Measurements from ENCODE around the gene SPTBN1. TPM values are rescaled to one million over a fixed set of nuclear protein-coding genes. Genes with fewer than 3 reads are reported as not detected.
A peak's percentile ranks its signal among the peaks of the same experiment; 100 is the strongest.

Gene SPTBN1
- total and polyA plus RNA-seq, 2 experiments from 2014 or later = 122 to 341 TPM

DNA sequence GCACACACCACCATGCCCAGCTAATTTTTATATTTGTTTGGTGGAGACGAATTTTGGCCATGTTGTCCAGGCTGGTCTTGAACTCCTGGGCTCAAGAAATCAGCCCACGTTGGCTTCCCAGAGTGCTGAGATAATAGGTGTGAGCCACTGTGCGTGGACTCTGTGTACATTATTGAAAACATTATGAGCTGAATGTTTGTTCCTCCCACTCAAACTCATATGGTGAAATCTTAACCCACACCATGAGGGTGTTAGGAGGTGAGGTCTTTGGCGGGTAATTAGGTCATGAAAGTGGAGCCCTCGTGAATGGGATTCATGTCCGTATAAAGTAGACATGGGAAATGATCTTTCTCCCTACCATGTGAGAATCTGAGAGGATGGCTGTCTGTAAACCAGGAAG is 83.6 kb downstream of the SPTBN1 start:
- no peak overlapping the region for H3K4me2 ChIP-seq
- H3K4me1 ChIP-seq (ENCODE audit: insufficient read depth) = peaks cover 13% of the 10 kb centered on the region
- no peaks in the 10 kb centered on the region for H3K36me3 ChIP-seq (replicated peaks; ENCODE audit: insufficient read depth, low read depth)
- H3K79me2 ChIP-seq = peaks cover 72% of the 10 kb centered on the region
- peak overlapping the region; percentile 31 for H3K27ac ChIP-seq
- H4K20me1 ChIP-seq (ENCODE audit: insufficient read depth, poor library complexity, severe bottlenecking) = no peaks in the 10 kb centered on the region
- H3K9me2 ChIP-seq (replicated peaks; ENCODE audit: insufficient read depth) = no peaks in the 10 kb centered on the region
- H3K27me3 ChIP-seq = no peaks in the 10 kb centered on the region
- TF ChIP-seq CTCF (IDR thresholded peaks at IDR 0.05; ENCODE audit: poor library complexity) (no peak), EZH2phosphoT487 (IDR thresholded peaks at IDR 0.05; ENCODE audit: low read depth, severe bottlenecking, unreplicated experiment) (no peak)
- DNase-seq (ENCODE audit: low spot score) = no peak
- H3K4me3 ChIP-seq = no peak overlapping the region
- H2AFZ ChIP-seq = no peak overlapping the region
- WGBS (ENCODE audit: low lambda C conversion rate, missing lambda C conversion rate) = 89% methylated on average over 6 of the region's 6 CpGs
- no peaks in the 10 kb centered on the region for H3K9me3 ChIP-seq (ENCODE audit: low read depth)

DNA sequence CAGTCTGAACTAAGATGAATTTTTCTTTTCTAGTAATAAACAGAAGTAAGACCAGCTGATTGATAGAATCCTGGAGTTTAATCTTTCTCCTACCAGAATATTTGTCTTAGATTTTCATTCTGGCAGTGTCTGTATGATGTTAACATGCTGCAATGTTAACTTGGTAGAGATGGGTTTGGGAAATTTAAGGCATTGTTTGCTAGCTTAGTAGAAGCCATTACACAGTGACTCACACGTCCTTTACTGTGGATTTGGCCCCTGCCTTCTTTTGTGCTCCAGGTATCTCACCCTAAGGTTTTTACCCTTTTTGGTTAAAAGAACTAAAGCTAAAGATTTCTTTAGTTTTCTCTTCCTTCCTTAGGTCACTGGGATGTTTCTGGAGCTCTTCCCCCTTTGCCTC is 84.1 kb downstream of the SPTBN1 start:
- Histone ChIP-seq H3K79me2 (peaks cover 72% of the 10 kb centered on the region), H3K27me3 (no peaks in the 10 kb centered on the region), H3K4me3 (no peak overlapping the region), H2AFZ (no peak overlapping the region), H3K9me2 (replicated peaks; ENCODE audit: insufficient read depth) (no peaks in the 10 kb centered on the region), H3K4me1 (ENCODE audit: insufficient read depth) (peaks cover 13% of the 10 kb centered on the region), H4K20me1 (ENCODE audit: insufficient read depth, poor library complexity, severe bottlenecking) (no peaks in the 10 kb centered on the region), H3K36me3 (replicated peaks; ENCODE audit: insufficient read depth, low read depth) (no peaks in the 10 kb centered on the region), H3K4me2 (no peak overlapping the region), H3K9me3 (ENCODE audit: low read depth) (no peaks in the 10 kb centered on the region), H3K27ac (peak overlapping the region; percentile 31)
- 66% methylated on average over 1 of the region's 1 CpG for WGBS (ENCODE audit: low lambda C conversion rate, missing lambda C conversion rate)
- no peak for DNase-seq (ENCODE audit: low spot score)
- no peak for TF ChIP-seq CTCF (IDR thresholded peaks at IDR 0.05; ENCODE audit: poor library complexity)
- no peak for TF ChIP-seq EZH2 (IDR thresholded peaks at IDR 0.05; ENCODE audit: borderline replicate concordance)
- no peak for TF ChIP-seq EZH2phosphoT487 (IDR thresholded peaks at IDR 0.05; ENCODE audit: low read depth, severe bottlenecking, unreplicated experiment)

GRCh38 chr2:54541995-54542394 is 85.9 kb downstream of the SPTBN1 start:
- no peak for DNase-seq (ENCODE audit: low spot score)
- peaks cover 73% of the 10 kb centered on the region for H3K79me2 ChIP-seq
- H3K27me3 ChIP-seq = no peaks in the 10 kb centered on the region
- H3K27ac ChIP-seq = no peak overlapping the region
- peaks cover 27% of the 10 kb centered on the region for H3K4me1 ChIP-seq (ENCODE audit: insufficient read depth)
- 92% methylated on average over 4 of the region's 4 CpGs for WGBS (ENCODE audit: low lambda C conversion rate, missing lambda C conversion rate)
- H3K36me3 ChIP-seq (replicated peaks; ENCODE audit: insufficient read depth, low read depth) = no peaks in the 10 kb centered on the region
- no peaks in the 10 kb centered on the region for H3K9me2 ChIP-seq (replicated peaks; ENCODE audit: insufficient read depth)
- no peak overlapping the region for H2AFZ ChIP-seq
- no peak overlapping the region for H3K4me3 ChIP-seq
- no peaks in the 10 kb centered on the region for H4K20me1 ChIP-seq (ENCODE audit: insufficient read depth, poor library complexity, severe bottlenecking)
- no peaks in the 10 kb centered on the region for H3K9me3 ChIP-seq (ENCODE audit: low read depth)
- TF ChIP-seq EZH2phosphoT487 (IDR thresholded peaks at IDR 0.05; ENCODE audit: low read depth, severe bottlenecking, unreplicated experiment) (no peak), EZH2 (IDR thresholded peaks at IDR 0.05; ENCODE audit: borderline replicate concordance) (no peak), CTCF (IDR thresholded peaks at IDR 0.05; ENCODE audit: poor library complexity) (no peak)
- H3K4me2 ChIP-seq = no peak overlapping the region
